Measurements from ENCODE around the gene PCLO.

The PCLO gene

GRCh38 chr7:82839063-82839462, 323.6 kb downstream of the PCLO start:
- no peak for DNase-seq (ENCODE audit: low spot score)

DNA sequence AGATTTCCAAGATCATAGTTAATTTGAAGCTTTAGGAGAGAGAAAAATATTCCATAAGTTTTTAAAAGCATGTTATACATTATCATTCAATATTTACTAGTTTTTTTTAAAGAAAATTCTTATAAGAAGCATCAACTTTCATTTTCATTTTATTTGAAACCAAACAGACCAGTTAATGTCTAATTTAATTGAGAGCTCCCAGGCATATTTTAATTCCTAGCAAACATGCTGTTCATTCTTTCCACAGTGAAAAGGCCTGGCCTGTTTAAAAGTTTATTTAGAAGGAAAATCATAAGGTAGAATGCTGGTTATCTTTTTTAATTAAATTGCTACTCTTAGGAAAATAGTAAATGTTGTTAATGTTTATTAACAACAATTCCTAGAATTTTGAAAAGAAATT, 324.4 kb downstream of the PCLO start:
- no peak for DNase-seq (ENCODE audit: low spot score)

GRCh38 chr7:82823073-82823472, 339.6 kb downstream of the PCLO start:
- no peak for DNase-seq (ENCODE audit: low spot score)

- DNase-seq (ENCODE audit: low spot score), result no peak
These were observed 341.6 kb downstream of the PCLO start for GRCh38 chr7:82821037-82821436.

GRCh38 chr7:82818171-82818570, 344.5 kb downstream of the PCLO start:
- no peak for DNase-seq (ENCODE audit: low spot score)

- DNase-seq (ENCODE audit: low spot score), result peak; percentile 35
These were observed 346.4 kb downstream of the PCLO start for GRCh38 chr7:82816272-82816671.

DNA sequence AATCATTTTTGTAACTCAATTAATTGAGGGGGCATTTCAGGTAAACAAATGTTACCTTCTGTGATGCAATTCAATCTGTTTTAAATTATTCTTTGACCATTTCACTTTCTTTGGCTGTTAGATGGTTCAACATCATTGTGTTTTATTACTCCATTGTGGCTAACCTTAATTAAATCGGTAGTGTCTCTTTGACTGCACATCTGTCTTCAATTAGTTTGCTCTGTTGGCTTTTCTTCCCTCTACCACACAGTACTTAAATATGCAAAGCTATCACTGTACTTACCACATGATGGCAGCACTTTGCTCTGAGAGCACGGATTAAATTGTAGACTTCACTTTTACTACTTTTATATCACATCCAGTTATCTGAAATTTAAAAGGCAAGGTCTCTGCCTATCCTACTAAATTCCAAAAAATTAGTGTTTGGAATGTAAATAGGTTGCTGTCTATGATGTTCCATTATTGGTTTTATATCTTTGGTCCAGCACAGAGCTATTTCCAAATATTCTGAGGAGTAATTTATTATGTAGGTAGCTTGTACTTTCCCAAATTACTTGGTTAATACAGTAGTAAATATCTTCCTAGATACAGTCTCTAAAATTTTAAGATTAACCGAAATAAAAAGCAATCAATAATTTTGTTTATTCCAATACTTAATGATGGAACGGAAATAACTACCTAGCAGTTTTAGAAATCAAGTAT, 352.0 kb downstream of the PCLO start:
- DNase-seq (ENCODE audit: low spot score), result peak; percentile 88

DNA sequence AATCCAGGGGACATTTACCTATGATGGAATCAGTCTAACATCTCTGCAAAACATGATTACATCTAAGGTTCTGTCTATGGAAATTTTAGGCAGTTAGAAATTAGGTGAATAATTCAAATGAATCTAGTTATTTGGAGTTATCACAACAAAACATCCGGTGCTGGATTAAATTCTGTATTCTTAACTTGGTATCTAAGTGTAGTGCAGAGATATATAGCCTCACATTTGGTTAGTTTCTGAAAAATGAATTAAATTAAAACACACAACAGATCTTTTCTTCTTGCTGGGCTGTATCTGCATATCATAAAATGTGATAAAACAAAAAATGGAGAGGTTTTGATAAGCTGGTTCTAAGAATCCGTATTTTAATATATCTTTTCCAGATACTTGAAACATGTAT, 354.1 kb downstream of the PCLO start:
- DNase-seq (ENCODE audit: low spot score), result no peak

DNA sequence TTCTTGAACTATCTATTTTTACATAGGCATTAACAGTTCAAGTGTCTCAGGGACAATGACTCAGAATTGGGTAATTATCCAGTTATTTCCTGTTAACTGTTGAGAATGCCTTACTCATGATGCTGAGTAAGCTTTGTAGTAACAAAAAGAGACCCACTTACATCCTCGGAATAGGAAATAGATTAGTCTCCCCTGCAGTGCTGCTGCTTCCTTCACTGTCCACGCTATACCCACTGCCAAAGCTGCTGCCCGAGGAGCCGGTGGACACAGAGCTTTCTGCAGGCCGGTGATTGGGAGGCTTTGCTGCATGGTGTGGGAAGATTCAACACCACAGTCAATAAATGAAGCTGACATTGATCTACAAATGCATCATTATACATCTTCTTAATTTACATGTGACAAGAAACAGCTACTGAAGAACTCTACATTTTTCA, 357.1 kb downstream of the PCLO start:
- DNase-seq (ENCODE audit: low spot score), result no peak

- no peak for DNase-seq (ENCODE audit: low spot score)
These were observed 359.3 kb downstream of the PCLO start for GRCh38 chr7:82803411-82803810.

GRCh38 chr7:82789883-82790609, 372.6 kb downstream of the PCLO start:
- peak; percentile 12 for DNase-seq (ENCODE audit: low spot score)

GRCh38 chr7:82778021-82778420, 384.7 kb downstream of the PCLO start:
- DNase-seq (ENCODE audit: low spot score), result no peak

DNA sequence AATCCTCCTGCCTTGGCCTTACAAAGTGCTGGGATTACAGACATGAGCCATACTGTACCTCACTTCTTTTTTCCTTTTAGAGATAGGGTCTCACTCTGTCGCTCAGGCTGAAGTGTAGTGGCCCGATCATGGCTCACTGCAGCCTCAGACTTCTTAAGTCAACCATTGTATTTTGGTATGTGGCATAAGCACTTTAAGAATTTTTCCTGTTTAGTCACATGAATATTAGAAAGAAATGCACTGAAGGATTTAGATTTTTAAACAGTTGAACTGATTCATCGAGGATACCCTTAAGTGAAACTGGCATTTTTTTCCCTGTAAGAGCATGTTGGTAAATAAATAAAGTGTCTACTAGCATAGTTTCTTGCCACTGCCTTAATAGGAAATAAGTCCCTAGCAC, 399.8 kb downstream of the PCLO start:
- no peak for DNase-seq (ENCODE audit: low spot score)

GRCh38 chr7:82760831-82761230, 401.9 kb downstream of the PCLO start:
- DNase-seq (ENCODE audit: low spot score), result no peak

DNA sequence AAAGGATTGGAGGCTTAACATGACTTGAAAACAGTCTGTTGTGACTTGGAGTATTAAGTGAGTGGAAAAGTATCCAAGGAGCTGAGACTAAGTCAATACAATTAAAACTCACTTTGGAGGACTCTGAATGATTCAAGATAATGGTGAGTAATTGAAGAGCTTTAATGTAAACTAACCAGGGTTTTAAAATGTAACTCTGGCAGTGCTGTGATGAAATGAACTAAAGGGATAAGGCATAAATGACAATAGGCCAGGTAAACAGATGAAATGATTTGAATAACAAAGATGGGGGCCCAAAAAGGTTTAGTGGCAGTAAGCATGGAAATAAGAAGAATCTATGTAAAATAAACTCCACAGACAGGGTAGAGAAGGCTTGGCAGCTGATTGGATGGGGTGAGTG, 402.6 kb downstream of the PCLO start:
- DNase-seq (ENCODE audit: low spot score), result no peak

GRCh38 chr7:82755705-82756551, 406.8 kb downstream of the PCLO start:
- DNase-seq (ENCODE audit: low spot score), result no peak

GRCh38 chr7:82750007-82750406, 412.7 kb downstream of the PCLO start:
- DNase-seq (ENCODE audit: low spot score), result no peak

- DNase-seq (ENCODE audit: low spot score), result no peak
These were observed 416.9 kb downstream of the PCLO start for GRCh38 chr7:82745820-82746219.

DNA sequence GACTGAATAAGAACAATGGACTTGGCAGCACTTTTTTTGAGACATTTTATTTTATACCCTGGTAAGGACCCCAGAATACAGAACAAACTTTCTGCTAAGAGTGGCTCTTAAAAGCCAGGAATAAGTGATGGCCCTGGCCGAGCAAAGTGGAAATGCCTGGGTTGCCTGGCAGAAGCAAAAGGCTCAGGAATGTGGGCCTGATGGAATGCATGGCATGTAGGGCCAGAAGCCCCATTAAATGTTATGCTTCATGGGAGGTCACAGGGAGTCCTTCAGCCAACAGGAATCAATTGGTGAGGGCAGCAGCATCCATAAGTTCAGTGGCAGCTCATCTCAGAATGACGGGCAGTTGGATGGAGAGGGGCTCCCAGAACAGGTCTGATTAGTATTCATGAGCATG, 417.6 kb downstream of the PCLO start:
- DNase-seq (ENCODE audit: low spot score), result no peak

GRCh38 chr7:82742163-82742562, 420.5 kb downstream of the PCLO start:
- no peak for DNase-seq (ENCODE audit: low spot score)

DNA sequence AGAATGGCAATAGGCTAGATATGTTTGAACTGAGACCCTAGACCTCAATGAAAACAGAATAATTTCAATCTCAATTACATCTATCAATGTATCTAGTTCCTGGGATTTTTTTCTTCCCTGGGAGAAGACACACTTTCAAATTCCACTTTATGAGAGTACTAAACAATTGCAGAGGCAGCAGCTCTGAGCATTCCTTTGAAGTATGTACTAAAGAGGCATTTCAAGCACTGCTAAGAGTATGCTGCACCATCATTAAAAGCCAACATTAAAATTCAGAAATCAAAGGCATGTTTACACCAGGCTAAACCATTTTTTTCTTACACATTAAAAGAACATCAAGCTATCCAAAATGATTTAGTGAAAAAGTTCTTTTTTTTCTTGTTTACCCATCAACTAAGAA, 421.2 kb downstream of the PCLO start:
- DNase-seq (ENCODE audit: low spot score), result no peak

- peak; percentile 78 for DNase-seq (ENCODE audit: low spot score)
These were observed 422.3 kb downstream of the PCLO start for GRCh38 chr7:82740246-82740848.
